Stimulated activated CD4-positive, alpha-beta T cell treated with anti-CD3 and anti-CD28 coated beads, TNF-alpha, amount 100 ng/mL, for 48 hours (primary cell): Measurements from ENCODE around the gene ACBD5.

Source experiments
- DNase-seq, 3 donors: peaks; one replicate each; pipeline ENCODE4 v3.0.0-alpha.2; 2020; ENCODE audit warnings: low read depth in 3 of 3

Gene ACBD5

GRCh38 chr10:27153845-27154193 is 86.8 kb downstream of the ACBD5 start:
- DNase-seq, result no peak

- no peak for DNase-seq
Measured at GRCh38 chr10:27153329-27153728, 87.3 kb downstream of the ACBD5 start.

GRCh38 chr10:27152687-27153086 is 87.9 kb downstream of the ACBD5 start:
- DNase-seq, result no peak

GRCh38 chr10:27150261-27150660 is 90.3 kb downstream of the ACBD5 start:
- DNase-seq, result no peak

GRCh38 chr10:27147701-27148100 is 92.9 kb downstream of the ACBD5 start:
- no peak for DNase-seq

- DNase-seq, result no peak
Measured at GRCh38 chr10:27145937-27146336, 94.7 kb downstream of the ACBD5 start.
